HG03135 (cell line): ENCODE results near the gene DSCAML1.

Experiments
- ATAC-seq: cut with Tn5 transposase; IDR thresholded peaks from one replicate; pipeline ENCODE4 v1.9.1; 2021; ENCODE audit warnings: mild to moderate bottlenecking, moderate library complexity; ENCODE audit not compliant: unreplicated experiment

DSCAML1 gene

GRCh38 chr11:117562136-117562535, 234.9 kb downstream of the DSCAML1 start:
- no peak for ATAC-seq

- no peak for ATAC-seq
Measured at GRCh38 chr11:117560780-117561530, 236.1 kb downstream of the DSCAML1 start.

GRCh38 chr11:117559698-117560097, 237.3 kb downstream of the DSCAML1 start:
- ATAC-seq: no peak

GRCh38 chr11:117557361-117557760, 239.7 kb downstream of the DSCAML1 start:
- no peak for ATAC-seq

GRCh38 chr11:117554601-117555333, 242.2 kb downstream of the DSCAML1 start:
- ATAC-seq: no peak

GRCh38 chr11:117552626-117553025, 244.4 kb downstream of the DSCAML1 start:
- ATAC-seq: no peak

- ATAC-seq: no peak
Measured at GRCh38 chr11:117551761-117552343, 245.2 kb downstream of the DSCAML1 start.

- no peak for ATAC-seq
Measured at GRCh38 chr11:117550466-117550865, 246.6 kb downstream of the DSCAML1 start.

GRCh38 chr11:117549417-117549816, 247.6 kb downstream of the DSCAML1 start:
- no peak for ATAC-seq

GRCh38 chr11:117548876-117549275, 248.1 kb downstream of the DSCAML1 start:
- no peak for ATAC-seq

GRCh38 chr11:117547946-117548345, 249.1 kb downstream of the DSCAML1 start:
- ATAC-seq: no peak

- no peak for ATAC-seq
Measured at GRCh38 chr11:117547195-117547850, 249.7 kb downstream of the DSCAML1 start.

- ATAC-seq: no peak
Measured at GRCh38 chr11:117546431-117547194, 250.4 kb downstream of the DSCAML1 start.

GRCh38 chr11:117545706-117546105, 251.3 kb downstream of the DSCAML1 start:
- ATAC-seq: no peak

- no peak for ATAC-seq
Measured at GRCh38 chr11:117544130-117544800, 252.8 kb downstream of the DSCAML1 start.

GRCh38 chr11:117541211-117541610, 255.8 kb downstream of the DSCAML1 start:
- no peak for ATAC-seq

GRCh38 chr11:117538263-117539135, 258.5 kb downstream of the DSCAML1 start:
- no peak for ATAC-seq

GRCh38 chr11:117535850-117536411, 261.1 kb downstream of the DSCAML1 start:
- ATAC-seq: no peak
